ENCODE data around the gene KCNAB2. TPM values are rescaled to one million over a fixed set of nuclear protein-coding genes. Genes with fewer than 3 reads are reported as not detected.

KCNAB2 gene
- total and polyA plus RNA-seq, 2 experiments from 2014 or later, result 3.1 to 3.5 TPM

DNA sequence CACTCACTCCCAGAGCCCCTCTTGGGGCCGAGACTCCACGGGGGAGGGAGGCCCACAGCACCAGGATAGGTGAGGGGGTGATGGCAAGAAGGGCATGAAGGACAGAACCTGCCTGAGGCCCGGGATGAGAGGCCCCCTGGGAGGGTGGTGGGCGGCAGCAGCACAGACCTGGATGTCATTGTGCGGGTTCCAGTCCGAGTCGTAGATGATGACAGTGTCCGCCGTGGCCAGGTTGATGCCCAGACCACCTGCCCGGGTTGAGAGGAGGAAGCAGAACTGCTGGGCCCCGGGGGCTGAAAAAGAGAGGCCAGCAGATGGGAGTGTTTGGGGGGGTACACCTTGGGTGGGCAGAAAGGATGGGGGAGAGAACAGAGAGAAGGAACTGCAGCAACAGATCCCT is 84.3 kb downstream of the KCNAB2 start:
- TF ChIP-seq EZH2phosphoT487 (IDR thresholded peaks at IDR 0.05; ENCODE audit: low read depth, severe bottlenecking, unreplicated experiment), result no peak
- no peak for TF ChIP-seq CTCF (IDR thresholded peaks at IDR 0.05; ENCODE audit: poor library complexity)
- no peak for TF ChIP-seq EZH2 (IDR thresholded peaks at IDR 0.05; ENCODE audit: borderline replicate concordance)
- no peaks in the 10 kb centered on the region for H4K20me1 ChIP-seq (ENCODE audit: insufficient read depth, poor library complexity, severe bottlenecking)
- no peaks in the 10 kb centered on the region for H3K79me2 ChIP-seq
- no peak for DNase-seq (ENCODE audit: low spot score)
- H3K9me2 ChIP-seq (replicated peaks; ENCODE audit: insufficient read depth), result no peaks in the 10 kb centered on the region
- no peak overlapping the region for H3K4me3 ChIP-seq
- no peaks in the 10 kb centered on the region for H3K9me3 ChIP-seq (ENCODE audit: low read depth)
- H3K4me2 ChIP-seq, result no peak overlapping the region
- no peak overlapping the region for H2AFZ ChIP-seq
- no peaks in the 10 kb centered on the region for H3K36me3 ChIP-seq (replicated peaks; ENCODE audit: insufficient read depth, low read depth)
- 91% methylated on average over 11 of the region's 11 CpGs for WGBS (ENCODE audit: low lambda C conversion rate, missing lambda C conversion rate)
- H3K27ac ChIP-seq, result no peak overlapping the region
- H3K27me3 ChIP-seq, result no peaks in the 10 kb centered on the region
- no peaks in the 10 kb centered on the region for H3K4me1 ChIP-seq (ENCODE audit: insufficient read depth)

GRCh38 chr1:6130596-6130995 is 84.9 kb downstream of the KCNAB2 start:
- H3K27ac ChIP-seq, result no peak overlapping the region
- no peak overlapping the region for H3K4me2 ChIP-seq
- no peaks in the 10 kb centered on the region for H3K4me1 ChIP-seq (ENCODE audit: insufficient read depth)
- no peaks in the 10 kb centered on the region for H3K9me2 ChIP-seq (replicated peaks; ENCODE audit: insufficient read depth)
- WGBS (ENCODE audit: low lambda C conversion rate, missing lambda C conversion rate), result 89% methylated on average over 7 of the region's 7 CpGs
- H4K20me1 ChIP-seq (ENCODE audit: insufficient read depth, poor library complexity, severe bottlenecking), result no peaks in the 10 kb centered on the region
- no peak overlapping the region for H3K4me3 ChIP-seq
- no peaks in the 10 kb centered on the region for H3K36me3 ChIP-seq (replicated peaks; ENCODE audit: insufficient read depth, low read depth)
- no peaks in the 10 kb centered on the region for H3K79me2 ChIP-seq
- no peak for DNase-seq (ENCODE audit: low spot score)
- no peaks in the 10 kb centered on the region for H3K27me3 ChIP-seq
- no peaks in the 10 kb centered on the region for H3K9me3 ChIP-seq (ENCODE audit: low read depth)
- no peak for TF ChIP-seq CTCF (IDR thresholded peaks at IDR 0.05; ENCODE audit: poor library complexity)
- TF ChIP-seq EZH2 (IDR thresholded peaks at IDR 0.05; ENCODE audit: borderline replicate concordance), result no peak
- no peak for TF ChIP-seq EZH2phosphoT487 (IDR thresholded peaks at IDR 0.05; ENCODE audit: low read depth, severe bottlenecking, unreplicated experiment)
- H2AFZ ChIP-seq, result no peak overlapping the region

GRCh38 chr1:6131561-6131960 is 85.9 kb downstream of the KCNAB2 start:
- 91% methylated on average over 9 of the region's 9 CpGs for WGBS (ENCODE audit: low lambda C conversion rate, missing lambda C conversion rate)
- H3K27ac ChIP-seq, result no peak overlapping the region
- H3K9me2 ChIP-seq (replicated peaks; ENCODE audit: insufficient read depth), result no peaks in the 10 kb centered on the region
- TF ChIP-seq EZH2phosphoT487 (IDR thresholded peaks at IDR 0.05; ENCODE audit: low read depth, severe bottlenecking, unreplicated experiment) (no peak), EZH2 (IDR thresholded peaks at IDR 0.05; ENCODE audit: borderline replicate concordance) (no peak), CTCF (IDR thresholded peaks at IDR 0.05; ENCODE audit: poor library complexity) (no peak)
- no peaks in the 10 kb centered on the region for H3K9me3 ChIP-seq (ENCODE audit: low read depth)
- no peak overlapping the region for H3K4me2 ChIP-seq
- no peak overlapping the region for H2AFZ ChIP-seq
- no peaks in the 10 kb centered on the region for H3K79me2 ChIP-seq
- no peak for DNase-seq (ENCODE audit: low spot score)
- H4K20me1 ChIP-seq (ENCODE audit: insufficient read depth, poor library complexity, severe bottlenecking), result no peaks in the 10 kb centered on the region
- no peaks in the 10 kb centered on the region for H3K36me3 ChIP-seq (replicated peaks; ENCODE audit: insufficient read depth, low read depth)
- H3K27me3 ChIP-seq, result no peaks in the 10 kb centered on the region
- no peaks in the 10 kb centered on the region for H3K4me1 ChIP-seq (ENCODE audit: insufficient read depth)
- H3K4me3 ChIP-seq, result no peak overlapping the region

Data from hepatocyte (in vitro differentiated cells).